Stimulated activated CD4-positive, alpha-beta T cell treated with anti-CD3 and anti-CD28 coated beads, TNF-alpha, amount 100 ng/mL, for 48 hours (primary cell): Measurements from ENCODE around the gene SLC4A4.
"Not testable (repeated sequence)": the region's sequence is repeated elsewhere in the genome, so short reads cannot be mapped to it uniquely, and the experiment has no call there.

ENCODE experiments used
- DNase-seq, 3 donors: peaks; one replicate each; pipeline ENCODE4 v3.0.0-alpha.2; 2020; ENCODE audit warnings: low read depth in 3 of 3

SLC4A4 gene

DNA sequence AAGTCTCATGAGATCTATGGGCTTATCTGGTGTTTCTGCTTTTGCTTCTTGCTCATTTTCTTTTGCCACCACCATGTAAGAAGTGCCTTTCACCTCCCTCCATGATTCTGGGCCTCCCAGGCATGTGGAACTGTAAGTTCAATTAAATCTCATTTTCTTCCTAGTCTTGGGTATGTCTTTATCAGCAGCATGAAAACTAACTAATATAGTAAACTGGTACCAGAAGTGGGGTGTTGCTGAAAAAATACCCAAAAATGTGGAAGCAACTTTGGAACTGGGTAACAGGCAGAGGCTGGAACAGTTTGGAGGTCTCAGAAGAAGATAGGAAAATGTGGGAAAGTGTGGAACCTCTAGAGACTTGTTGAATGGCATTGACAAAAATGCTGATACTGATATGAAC is 70.1 kb downstream of the SLC4A4 start:
- DNase-seq, result not testable (repeated sequence)

- DNase-seq, result no peak
Observed at GRCh38 chr4:71411981-71412380, 73.2 kb downstream of the SLC4A4 start.

GRCh38 chr4:71415491-71415890 is 76.7 kb downstream of the SLC4A4 start:
- DNase-seq, result no peak

- no peak for DNase-seq
Observed at GRCh38 chr4:71417150-71417549, 78.3 kb downstream of the SLC4A4 start.

GRCh38 chr4:71426381-71427042 is 87.7 kb downstream of the SLC4A4 start:
- no peak for DNase-seq

DNA sequence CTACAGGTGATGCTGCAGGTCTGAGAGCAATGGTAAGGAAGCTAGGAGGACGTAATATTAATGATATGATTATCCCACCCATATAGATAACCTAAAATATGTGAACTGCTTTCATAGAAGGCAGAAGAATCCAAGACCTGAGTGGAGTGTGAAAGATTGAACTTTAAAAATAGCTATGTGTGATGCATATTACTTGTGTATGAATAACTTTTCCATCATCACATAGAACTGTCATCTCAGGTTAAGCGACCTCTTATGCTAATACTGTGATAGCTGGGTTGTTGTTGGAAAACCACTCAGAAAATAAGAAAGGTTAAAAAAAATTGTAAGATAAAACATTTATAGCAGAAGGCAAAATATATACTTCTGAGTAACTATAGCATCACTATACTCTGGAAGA is 90.3 kb downstream of the SLC4A4 start:
- DNase-seq, result no peak

GRCh38 chr4:71429962-71430361 is 91.1 kb downstream of the SLC4A4 start:
- no peak for DNase-seq

- DNase-seq, result no peak
Observed at GRCh38 chr4:71430609-71431008, 91.8 kb downstream of the SLC4A4 start.

- no peak for DNase-seq
Observed at GRCh38 chr4:71440612-71441011, 101.8 kb downstream of the SLC4A4 start.

DNA sequence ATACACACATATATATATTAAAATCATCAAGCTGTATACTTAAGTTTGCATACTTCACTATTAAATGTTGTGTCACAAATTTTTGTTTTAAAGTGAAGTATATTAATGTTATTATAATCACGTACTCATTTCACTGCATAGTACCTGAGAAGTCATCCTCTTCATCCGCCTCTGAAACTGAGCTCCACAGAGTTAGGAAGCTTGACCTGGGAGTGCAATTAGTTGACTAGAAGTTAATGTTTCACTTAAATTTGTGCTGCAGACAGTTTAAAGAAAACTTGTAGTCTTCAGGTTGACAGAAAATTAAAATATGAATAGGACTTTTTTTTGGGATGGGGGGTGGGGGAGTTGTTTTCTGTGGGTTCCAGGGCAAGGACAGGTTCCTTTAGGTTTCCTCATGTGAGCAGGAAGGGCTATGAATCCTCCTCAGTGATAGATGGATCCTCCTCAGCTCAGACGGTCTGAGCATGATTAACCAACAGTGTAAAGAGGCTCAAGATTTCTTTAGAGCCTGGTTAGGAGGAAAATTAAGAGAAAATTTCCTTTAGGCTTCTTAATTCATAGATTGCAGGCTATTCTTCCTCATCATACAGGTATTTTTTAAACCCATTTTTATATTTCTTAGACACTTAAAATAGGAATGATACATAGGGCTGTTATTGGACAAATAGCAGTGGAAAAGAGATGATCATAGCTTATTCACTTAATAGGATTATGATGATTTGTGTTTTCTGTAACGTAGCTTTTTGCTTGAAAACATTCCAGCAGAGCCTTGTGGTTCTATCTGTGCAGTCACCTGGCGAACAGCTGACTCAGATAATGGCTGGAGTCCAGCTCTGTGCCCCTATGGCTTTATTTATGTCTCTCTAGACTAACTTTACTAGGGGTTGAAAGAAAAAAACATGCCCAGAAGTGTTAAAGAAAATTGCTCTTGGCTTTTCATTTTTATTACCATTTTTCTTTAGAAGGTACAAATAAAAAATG is 102.7 kb downstream of the SLC4A4 start:
- no peak for DNase-seq

- DNase-seq, result no peak
Observed at GRCh38 chr4:71442336-71442735, 103.5 kb downstream of the SLC4A4 start.

DNA sequence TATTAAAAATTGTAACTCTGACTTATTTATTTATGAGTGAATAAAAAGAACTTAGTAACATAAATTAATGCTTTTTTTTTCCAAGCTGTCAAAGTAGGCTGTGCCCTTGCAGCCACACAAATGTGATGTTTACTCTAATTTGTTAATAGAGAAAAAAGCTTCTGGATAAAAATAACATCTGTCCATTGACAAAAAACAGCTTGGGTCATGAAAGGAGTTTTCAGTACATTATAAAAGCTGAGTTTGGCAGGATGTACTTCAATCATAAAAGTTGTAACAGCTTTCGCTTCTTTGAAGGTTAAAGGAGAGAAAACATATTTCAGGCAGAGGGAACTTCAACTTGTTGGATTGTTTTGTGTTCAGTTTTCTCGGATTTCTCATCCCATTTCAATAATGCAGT is 105.6 kb downstream of the SLC4A4 start:
- no peak for DNase-seq

GRCh38 chr4:71445811-71446210 is 107.0 kb downstream of the SLC4A4 start:
- DNase-seq, result no peak

- DNase-seq, result no peak
Observed at GRCh38 chr4:71446479-71447081, 107.8 kb downstream of the SLC4A4 start.

DNA sequence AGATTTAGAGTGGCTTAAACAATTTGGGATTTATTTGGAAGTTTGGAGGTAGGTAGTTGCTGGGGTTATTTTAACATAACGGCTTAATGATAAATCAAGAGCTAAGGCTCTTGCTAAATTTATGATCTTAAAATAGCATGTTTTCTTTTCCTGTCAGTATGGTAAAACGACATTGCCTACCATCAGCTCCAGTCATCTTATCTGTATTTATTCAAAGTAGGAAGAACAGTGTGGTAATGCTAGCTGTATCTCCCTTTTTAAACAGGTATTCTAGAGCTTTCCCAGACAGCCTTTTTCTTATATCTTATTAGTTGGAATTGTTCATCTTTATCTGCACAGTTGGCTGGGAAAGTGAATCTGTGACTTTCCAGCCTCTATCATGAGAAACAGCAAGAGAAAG is 110.2 kb downstream of the SLC4A4 start:
- DNase-seq, result no peak

DNA sequence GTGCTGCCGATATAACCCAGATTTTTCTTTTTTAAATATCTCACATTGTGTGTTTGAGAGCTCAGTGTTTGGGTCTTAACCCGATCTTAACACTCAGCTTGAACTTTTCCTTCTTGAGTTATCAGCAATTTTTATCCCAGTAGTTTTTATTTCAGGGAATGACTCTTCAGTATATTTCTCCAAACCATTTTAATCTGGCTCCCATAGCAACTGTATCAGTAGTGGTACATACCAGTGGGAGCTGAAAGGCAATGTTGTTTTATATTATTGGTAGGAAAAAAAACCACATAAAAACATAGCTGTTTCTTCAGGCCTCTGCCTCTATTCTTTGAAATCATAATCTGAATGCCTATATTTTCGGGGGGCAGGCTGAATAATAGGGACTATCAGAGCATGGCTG is 111.1 kb downstream of the SLC4A4 start:
- DNase-seq, result no peak

- DNase-seq, result no peak
Observed at GRCh38 chr4:71453531-71453930, 114.7 kb downstream of the SLC4A4 start.

- no peak for DNase-seq
Observed at GRCh38 chr4:71456841-71457240, 118.0 kb downstream of the SLC4A4 start.

DNA sequence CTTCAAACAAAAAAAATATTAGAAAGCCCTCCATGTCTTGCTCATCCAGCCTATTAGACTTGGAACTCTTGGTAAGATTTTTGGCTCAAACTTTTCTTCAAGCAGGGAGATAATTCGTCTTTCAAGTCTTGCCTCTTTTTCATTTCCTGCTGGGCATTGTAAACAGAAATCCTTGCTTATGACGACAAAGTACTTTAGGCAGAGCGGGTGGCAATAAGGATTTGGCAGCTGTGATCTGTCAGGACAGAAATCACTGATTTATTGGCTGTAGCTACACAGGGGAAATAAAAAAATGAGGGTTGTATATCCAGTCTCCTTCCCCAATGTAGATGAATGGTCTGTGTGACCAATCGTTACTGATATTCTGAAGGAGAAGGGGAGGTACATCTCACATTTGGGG is 121.6 kb downstream of the SLC4A4 start:
- no peak for DNase-seq

- DNase-seq, result no peak
Observed at GRCh38 chr4:71461422-71461821, 122.6 kb downstream of the SLC4A4 start.

DNA sequence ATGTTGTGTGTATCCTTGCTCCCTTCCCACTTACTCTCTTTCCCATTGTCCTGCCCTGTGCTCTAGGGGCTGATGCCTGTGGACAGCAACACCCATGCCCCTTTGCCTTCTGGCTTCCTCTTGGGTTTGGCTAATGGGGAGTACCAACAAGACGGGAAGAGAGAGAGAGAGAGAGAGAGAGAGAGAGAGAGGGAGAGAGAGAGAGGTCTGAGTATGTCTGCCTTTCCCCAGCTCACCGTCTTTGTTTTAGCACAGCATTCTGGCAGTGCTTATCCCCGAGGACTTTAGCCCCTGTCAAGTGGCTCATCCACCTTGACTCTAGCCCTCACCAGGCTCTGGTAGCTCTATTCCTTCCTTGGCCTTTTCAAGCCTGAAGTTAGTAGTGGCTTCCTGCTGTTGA is 128.0 kb downstream of the SLC4A4 start:
- no peak for DNase-seq

DNA sequence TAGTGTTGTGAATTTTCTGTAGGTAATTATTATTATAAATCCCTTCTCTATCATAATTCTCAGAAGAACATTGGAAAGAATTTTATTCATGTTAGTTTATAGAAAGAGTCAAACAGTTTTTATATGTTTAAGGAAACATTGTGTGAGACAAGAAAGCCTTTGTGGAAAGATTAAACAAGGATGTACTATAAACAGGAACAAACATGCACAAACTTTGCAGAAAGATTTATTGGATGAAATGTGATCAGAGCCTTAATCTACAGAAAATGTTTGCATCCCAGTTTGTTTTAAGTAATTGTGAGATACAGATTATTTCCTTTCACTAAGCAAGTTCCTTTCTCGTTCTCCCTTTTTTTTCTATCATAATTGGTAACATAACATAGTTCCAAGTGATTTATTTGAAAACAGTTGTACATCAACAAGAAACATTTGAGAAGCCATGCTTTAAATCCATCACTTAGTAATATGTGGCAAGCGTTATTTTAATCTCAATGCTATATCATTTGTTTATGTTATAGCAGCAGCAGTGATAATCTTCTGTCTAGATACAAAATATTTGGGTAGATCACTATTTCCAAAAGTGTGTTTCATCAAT is 129.4 kb downstream of the SLC4A4 start:
- no peak for DNase-seq
